ENCODE data around the gene WWTR1.

The WWTR1 gene

DNA sequence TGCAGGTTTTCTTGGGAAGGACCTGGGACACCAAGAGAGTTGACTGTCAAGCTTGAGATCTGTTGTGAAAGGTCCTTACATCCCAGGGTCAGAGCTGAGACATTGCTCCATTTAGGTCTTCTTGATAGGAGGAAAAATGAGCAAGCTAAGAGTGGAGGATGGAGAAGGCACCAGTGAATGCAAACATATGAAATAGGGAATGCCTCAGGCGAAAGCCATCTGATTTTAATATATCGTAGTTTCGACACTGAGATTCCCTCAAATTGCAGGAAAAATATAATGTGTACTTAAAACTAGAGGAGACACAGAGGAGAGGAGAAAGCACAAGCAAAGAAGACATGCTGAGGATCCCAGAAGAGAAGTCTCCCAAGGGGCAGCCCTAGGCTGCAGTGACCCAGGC, 97.8 kb downstream of the WWTR1 start:
- no peak for DNase-seq

DNA sequence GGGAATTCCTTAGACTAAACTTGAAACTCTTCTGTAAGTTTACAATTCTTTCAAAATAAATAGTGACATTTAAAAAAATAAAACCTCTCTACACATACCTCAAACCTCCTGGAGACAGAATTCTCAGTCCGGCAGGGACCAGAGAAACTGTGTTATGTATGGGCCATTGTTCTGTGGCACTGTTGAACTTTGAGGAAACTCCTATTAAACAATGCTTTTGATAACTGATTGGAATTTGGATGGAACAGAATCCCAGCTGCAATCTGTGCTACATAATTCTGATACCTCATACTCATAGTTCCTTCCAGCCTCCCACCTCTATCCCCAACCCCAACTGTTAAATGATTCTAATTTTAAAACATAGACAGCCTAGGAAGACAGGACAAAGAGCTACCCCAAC, 98.3 kb downstream of the WWTR1 start:
- no peak for DNase-seq

DNA sequence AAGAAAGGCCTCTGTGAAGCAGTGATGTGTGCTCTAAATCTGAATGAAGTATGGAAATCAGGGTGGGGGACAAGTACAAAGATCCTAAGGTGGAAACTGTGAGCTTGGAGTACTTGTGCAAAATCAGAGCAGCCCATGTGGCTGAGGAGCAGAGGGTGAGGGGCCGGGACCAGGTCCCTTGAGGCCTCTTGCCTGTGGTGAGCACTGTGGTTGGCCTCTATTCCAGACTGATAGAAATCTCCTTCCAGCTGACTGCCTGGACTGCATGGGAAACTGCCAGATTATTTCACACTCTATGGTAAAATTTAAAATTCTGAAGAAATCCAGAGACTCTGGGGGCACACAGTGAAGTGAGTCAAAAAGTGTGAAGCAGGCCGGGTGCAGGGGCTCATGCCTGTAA, 101.9 kb downstream of the WWTR1 start:
- no peak for DNase-seq

DNA sequence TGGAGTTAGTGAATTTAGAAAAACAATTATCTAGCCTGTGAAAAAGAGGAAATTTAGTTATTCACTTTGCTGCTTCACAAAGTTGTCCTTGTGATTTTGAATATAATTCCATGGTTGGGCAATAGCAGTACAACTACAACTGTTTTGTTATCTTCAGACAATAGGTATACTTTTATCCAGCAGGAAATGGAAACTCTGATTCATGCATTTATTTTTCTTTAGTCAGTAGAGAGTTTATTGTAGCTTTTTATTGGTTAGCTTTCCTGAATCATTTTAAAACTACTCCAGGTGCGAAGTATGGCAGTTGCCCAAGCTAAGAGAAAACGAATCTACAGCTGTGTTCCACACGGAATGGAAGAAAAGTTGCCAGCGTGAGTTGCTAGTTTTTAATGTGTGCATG, 103.0 kb downstream of the WWTR1 start:
- DNase-seq = no peak

DNA sequence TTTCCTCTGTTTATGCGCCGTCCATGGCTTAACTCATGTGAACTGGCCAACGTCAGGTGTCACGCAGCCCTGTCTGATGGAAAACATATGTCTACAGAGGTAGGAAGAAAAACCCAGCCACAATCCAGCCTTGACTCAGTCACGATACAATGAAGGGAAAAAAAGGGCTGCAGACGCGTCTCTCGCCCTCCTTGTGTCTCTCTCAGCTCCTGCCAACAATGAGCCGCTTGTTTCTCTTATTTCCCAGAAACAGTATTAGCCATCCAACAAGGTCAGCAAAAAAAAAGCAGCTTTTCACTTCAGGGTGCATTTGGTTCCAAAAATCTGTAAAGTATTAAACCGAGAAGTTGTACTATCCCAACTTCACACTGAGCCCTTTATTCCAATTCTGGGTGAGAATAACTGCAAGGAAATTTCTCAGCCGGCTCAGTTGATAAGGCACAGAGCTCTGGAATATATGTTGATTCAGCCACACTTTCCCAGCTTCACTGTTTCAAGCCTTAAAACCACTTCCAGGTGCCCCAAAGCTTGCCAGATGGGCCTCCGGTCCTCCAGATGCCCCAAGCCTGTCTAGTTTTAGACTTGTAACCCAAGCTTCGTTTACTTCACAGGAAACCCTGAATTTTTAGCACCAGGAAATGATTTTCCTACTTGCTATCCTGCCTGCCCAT, 103.9 kb downstream of the WWTR1 start:
- no peak for DNase-seq

DNA sequence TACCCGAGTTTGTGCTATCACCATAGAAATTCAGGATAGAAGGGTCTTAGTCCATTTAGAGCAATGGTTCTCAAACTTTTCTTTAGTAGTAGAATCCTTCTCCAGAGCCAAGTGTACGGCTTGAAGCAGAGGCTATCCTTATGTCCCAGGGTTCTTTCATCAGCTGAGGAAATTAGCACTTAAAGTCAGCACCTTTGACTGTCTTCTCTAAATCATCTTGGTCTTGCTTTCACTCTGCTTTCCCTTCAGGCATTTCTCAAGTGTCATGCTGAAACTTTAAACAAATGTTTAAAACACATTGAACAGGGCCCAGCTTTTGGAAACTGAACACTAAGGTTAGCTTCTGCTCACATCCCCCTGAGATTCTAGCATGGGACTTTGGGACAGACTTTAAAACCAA, 105.1 kb downstream of the WWTR1 start:
- no peak for DNase-seq

DNA sequence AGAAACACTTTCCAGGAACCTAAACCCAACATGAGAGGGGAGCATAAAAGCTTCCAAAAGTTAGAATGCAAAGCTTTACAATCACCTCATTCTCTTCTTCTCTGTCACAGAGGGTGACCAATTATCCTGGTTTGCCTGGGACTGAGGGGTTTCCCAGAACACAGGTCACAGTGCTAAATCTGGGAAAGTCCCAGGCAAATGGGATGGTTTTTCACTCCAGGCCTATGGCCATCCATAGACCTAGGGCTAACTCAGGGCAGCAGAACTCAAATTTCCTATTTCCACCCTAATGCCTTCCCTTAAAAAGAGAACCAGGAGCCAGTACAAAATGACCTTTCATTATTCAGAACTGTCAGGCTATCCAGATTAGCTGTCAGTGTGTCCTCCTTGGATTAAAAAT, 106.3 kb downstream of the WWTR1 start:
- DNase-seq = no peak

DNA sequence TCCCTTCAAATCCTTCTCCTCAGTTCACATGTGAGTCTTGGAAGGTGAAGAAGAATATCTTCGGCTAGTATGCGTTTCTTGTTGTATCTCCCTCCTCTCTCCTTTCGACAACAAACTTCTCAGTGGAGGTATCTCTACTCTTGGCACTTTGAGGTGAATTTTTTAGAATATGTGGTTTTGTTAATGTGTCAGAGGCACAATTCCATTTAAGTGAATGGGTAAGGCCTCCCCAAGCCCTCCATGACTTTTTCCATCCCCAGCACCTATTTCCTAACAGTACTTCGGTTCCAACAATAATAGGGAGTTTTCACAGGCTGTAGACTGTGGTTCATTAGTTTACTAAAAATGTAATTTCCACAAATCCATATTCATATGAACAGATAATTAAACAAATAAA, 109.2 kb downstream of the WWTR1 start:
- DNase-seq = no peak

DNA sequence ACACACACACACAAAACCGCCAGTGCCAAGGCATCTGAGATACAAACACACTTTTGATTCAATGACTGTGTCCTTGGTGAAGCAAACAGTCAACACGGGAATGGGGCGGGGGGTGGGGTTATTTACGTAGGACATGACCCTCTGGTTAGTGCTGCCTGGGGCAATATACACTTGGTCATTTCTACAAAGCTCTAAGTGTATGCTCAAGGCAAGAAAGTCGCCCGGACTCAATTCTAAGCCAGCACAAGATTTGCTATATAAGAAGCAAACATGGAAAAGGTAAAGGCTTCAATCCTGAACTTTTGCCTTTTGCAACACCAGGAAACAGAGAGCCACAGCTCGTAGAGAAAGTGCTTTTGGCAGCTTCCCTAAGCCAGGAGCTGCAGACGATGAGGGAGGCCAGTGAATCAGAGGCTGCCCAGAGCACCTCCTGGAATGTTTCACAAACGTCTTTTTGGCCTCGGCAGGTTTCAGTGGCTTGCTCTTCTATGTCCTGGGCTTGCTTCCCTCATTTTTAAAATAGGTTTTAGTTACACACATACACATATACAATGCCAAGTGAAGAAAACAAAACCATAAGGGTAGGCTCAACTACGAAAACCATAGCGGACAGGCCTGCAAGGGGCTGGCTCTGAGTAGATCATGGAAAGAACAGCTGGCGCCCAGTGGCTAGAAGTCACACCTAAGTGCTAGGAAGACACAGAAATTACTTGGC, 109.7 kb downstream of the WWTR1 start:
- peak; percentile 48 for DNase-seq

DNA sequence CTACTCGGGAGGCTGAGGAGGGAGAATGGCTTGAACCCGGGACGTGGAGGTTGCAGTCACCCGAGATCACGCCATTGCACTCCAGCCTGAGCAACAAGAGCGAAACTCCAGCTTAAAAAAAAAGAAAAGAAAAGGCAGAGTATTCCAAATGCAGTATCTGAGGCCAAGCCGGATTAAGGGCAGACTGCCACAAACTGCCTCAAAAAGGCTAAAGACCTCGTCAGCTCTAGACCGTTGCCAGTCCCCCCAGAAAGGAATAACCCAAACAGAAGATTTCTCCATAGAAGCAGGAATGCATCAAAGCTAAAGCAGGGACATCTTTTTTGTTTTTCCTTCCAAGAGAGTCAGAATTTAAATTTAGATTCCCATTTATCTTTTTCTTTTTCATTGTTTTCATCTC, 110.4 kb downstream of the WWTR1 start:
- DNase-seq = no peak

DNA sequence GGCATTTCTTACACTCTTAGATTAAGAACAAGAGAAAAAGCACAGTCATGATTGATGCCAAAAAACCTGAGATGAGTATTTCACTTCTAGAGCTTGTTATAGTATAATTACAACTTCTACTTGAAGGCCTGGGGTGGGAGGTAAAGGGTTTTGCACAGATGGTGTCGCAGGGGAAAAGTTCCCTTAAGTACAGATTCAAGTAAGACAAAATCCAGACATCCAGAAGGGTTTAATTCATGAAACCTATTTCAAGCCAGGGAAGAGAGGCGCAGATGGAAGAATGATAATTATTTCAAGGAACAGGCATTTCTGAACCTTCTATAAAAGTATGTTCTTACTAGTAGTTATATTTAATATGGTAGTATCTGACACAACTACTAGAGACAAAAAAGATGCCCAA, 112.8 kb downstream of the WWTR1 start:
- DNase-seq = no peak

DNA sequence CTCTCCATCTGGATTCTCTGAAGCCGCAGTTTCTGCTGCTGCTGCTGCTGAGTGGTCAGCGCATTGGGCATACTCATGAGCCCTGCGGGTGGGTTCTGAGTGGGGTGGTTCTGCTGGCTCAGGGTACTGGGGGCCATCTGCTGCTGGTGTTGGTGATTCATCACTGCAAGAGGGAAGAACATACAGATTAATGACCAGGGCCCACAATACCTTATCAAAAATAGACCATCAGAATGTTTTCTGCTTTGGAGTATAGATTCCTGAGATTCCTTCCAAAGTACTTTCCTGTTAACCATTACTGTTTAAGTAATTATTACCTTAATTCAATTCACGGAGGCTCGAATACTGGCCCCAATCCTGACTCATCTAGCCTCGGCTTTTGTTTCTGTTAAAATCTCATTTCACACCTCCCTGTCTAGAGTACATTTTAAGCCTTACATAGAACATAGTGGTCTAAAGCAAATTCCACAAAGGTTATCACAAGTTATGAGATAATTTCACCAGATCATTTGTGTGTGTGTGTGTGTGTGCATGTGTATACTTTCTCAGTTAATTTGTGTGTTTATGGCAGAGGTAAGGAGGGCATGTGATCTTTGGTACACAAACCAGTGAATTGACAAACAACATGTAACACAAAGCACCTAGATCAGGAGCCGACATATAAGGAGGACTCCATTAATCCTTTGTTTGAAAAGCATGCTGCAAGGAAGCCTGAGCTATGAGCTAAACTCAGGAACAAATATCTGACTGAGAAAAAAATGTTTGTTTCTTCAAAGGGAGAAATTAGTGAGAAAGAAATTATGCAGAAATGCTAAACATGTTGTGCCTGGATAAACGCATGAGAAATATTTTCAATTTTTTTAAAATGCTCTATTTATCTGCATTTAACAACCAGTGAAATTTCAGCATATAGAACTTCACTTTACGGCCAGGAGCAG, 115.2 kb downstream of the WWTR1 start:
- no peak for DNase-seq

DNA sequence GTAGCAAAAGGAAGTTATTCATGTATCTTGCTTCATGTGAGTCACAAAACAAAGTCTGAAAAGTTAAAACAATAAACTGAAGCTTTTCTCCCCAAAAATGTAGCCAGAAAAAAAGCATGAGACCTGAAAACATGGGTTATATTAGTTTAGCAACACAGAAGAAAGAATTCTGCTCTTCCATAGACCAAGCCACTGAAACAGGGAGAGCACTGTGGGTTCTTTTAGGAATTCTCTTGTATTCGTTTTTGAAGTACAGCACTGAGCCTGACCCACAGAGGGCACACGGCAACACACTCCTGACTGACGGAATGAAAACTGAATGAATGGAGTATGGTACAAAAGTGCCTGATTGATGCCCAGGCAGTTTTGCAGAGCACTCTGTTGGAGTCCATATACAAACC, 116.7 kb downstream of the WWTR1 start:
- no peak for DNase-seq

DNA sequence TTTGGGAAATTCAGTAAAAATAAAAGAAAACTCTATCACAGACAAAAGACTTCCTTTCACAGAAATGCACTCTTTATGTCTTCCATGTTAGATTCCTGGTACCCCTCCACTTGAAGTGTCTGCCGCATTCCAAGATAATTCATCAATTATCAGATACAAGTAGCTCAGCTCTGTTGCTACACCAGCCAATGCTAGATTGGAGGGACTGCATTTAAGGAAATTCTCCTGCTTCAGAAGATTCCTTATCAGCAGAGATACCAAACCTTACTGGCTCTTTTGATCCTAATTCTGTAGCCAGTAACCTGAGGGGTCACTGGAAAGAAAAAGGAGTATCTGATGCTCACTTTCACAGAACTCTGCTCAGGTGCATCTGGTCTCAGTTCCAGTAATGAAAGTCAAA, 119.5 kb downstream of the WWTR1 start:
- DNase-seq = no peak

DNA sequence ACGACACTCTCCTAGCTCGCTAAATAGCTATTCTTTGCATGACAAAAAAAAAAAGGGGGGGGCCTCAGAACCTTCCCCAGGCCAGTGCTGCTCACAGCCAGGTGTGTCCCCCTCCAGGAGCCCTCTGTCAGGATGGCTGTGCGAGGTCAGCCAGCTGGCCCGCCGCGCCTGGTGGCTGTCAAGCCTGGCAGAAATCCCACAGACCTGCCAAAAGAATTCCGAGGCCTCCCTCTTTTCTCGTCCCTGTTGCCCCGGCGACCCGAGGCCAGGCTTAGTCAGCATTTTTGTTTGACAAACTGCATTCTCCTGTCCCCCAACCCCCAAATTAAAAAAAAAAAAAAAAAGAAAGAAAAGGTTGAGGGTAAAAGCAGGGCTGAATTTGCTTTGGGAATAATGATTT, 121.4 kb downstream of the WWTR1 start:
- DNase-seq = no peak

DNA sequence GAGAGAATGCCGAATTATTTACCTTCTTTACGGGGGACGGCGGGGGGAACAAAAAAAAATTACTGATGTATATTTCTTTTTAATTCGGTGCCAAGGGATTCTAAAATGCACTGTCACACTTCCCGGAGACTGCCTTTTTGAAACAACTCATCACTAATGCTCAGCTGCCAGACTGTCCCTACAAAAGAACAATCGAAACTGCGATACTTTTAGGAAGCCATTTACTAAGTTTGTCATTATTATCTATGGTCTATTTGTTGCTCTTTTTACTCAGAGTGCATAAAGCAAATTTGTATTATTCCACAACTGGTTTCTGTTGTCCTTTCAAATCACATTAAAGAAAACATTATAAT, 122.5 kb downstream of the WWTR1 start:
- DNase-seq = no peak

DNA sequence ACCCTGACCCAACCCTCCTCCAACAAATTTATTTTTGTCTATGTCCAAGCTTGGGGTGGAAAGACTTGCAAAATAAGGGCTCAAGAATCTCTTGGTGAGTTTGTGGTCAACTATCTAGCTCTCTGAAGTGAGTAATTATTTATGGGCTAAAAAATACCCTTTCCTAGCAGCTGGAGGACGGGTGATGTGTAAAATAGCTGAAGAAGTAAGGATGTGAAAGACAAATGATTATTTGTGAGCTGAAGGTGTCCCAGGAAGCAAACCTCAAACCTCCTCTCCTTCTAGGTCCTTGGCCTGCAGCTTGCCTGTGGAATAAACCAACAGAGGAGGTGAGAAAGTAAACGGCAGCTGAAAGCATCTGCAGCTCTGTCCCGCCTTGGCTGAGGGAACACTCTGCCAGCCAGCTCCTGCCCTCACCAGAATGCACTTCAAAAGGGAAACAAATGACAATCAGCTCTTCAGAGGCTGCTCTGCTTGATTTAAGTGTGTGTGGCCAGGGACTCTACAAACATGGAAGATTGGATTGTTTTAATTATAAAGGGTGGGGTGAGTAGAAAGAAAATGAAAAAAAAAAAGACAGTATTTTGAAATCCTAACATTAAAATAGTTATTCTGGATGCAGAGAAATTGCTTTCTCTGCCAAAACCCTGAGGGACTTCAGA, 123.0 kb downstream of the WWTR1 start:
- no peak for DNase-seq

DNA sequence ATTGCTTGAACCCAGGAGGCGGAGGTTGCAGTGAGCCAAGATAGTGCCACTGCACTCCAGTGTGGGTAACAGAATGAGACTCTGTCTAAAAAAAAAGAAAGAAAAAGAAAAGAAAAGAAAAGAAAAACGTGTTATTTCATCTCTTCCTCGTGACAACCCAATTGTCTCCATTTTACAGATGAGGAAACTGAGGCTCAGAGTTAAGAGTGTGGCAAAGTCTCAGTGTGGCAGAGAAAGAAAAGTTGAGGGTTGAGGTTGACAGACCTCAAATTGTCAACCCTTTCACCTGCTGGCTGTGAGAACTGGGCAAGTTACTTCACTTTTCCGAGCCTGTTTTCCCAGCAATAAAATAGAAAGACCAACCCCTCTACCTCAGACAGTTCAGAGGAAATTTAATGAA, 123.7 kb downstream of the WWTR1 start:
- DNase-seq = no peak

DNA sequence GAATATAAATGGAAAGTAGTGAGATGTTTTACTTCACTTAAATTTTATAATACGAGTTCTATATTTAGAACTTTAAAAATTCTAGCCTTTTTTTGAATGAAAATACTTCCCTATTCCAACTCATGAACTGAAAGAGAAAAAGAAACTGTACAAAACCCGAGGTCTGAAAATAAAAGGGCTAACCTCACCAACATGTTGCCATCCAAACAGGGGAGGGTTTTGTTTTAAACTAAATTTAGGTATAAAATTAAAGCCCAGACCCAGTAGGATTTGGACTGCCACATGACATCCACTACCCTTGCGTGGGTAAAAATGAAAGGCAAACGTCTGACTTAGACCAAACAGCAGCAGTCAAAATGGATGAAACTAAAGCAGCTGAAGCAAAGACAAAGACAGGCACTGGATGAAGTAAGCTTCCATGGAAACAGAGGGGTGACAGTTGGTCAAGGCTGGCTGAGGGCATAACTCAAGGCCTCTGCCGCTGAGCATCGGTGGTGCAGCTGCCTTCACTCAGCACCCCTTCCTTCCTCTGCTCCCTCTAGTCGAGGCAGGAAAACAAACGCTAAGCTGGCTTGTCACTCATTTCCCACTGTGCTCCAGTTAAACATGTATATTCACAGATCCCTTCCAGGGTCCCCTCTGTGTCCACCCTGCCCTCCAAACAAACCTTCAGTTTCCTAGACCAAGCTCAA, 125.2 kb downstream of the WWTR1 start:
- no peak for DNase-seq

DNA sequence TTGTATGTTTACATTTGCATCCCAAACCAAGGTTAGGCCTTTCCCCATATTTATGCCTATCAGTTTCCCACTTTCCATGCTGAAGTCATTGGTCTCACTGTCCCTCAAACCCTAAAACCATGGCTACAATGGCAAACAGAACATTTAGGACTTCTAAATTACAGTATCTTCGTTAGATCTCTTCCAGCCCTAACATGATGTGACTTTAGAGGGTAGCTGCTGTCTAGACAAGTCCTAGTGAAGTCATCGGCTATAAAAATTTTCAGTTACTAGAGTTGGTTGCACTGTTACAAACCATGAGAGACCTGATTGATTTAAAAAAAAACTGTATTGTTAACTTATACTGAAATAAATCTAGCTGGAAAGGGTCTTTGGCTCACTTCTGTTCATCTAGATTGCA, 128.7 kb downstream of the WWTR1 start:
- no peak for DNase-seq

DNA sequence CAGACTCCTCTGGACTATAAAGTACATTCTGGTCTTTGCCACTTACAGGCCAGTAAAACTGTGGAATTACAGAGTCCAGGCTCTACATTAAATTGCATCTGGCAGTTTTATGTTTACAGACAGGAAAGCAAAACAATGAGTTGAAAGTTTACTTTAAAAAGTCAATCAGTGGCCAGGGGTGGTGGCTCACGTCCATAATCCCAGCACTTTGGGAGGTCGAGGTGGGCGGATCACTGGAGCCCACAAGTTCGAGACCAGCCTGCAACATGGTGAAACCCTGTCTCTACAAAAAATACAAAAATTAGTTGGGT, 129.5 kb downstream of the WWTR1 start:
- no peak for DNase-seq

DNA sequence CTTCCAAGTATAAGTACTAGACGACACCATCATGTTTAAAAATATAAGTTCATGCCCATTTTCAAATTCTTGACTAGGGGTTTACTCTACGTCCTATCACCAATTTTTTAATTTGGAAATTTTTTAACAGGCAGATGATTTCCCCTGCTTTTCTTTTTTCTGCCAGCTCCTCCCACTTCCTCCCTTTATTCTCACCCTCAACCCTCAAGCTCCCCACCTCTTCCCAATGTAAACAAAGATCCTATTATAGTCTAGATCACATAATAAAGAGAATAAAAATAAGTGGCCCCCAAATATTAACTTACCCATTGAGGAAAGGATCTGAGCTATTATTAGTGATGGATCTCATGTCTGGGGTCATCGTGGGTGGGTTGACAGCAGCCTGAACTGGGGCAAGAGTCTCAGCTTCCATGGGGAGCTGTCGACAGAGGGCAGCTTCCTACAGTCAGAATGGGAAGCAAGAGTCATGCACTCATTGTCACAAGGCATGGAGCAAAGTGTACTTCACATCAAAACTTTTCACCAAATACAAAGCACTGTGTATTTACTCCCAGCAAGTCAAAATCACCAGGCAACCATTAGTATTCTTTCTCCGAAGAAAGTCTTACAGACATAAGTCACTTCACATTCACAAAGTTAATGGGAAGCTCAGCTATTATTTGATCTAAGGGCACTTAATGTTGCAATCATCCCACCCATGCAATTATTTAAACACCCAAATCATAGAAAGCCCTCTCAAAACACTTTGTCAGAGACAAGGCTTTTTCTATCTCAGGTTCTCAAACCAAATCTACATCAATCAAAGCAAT, 130.1 kb downstream of the WWTR1 start:
- no peak for DNase-seq

Measured in GOT3 (cell line).